Measurements from ENCODE around the gene SLC10A6.

GRCh38 chr4:86834901-86835300 lies 14.3 kb downstream of the SLC10A6 start:
- no peak for TF ChIP-seq CTCF (IDR thresholded peaks at IDR 0.05)
- TF ChIP-seq POLR2AphosphoS5 (IDR thresholded peaks at IDR 0.05), result no peak
